GM18505 (cell line): ENCODE measurements around the gene PPM1F.
"Not testable (repeated sequence)": the region's sequence is repeated elsewhere in the genome, so short reads cannot be mapped to it uniquely, and the experiment has no call there.

ENCODE experiments used
- ATAC-seq: cut with Tn5 transposase; IDR thresholded peaks from one replicate; pipeline ENCODE4 v1.9.1; 2021; ENCODE audit not compliant: unreplicated experiment
- POLR2A ChIP-seq: IDR thresholded peaks from 4 replicates; pipeline ENCODE4 v1.6.1; 2011; ENCODE audit warnings: borderline replicate concordance; ENCODE audit not compliant: insufficient read depth, insufficient read length; ENCODE audit errors: extremely low read depth

Gene PPM1F

DNA sequence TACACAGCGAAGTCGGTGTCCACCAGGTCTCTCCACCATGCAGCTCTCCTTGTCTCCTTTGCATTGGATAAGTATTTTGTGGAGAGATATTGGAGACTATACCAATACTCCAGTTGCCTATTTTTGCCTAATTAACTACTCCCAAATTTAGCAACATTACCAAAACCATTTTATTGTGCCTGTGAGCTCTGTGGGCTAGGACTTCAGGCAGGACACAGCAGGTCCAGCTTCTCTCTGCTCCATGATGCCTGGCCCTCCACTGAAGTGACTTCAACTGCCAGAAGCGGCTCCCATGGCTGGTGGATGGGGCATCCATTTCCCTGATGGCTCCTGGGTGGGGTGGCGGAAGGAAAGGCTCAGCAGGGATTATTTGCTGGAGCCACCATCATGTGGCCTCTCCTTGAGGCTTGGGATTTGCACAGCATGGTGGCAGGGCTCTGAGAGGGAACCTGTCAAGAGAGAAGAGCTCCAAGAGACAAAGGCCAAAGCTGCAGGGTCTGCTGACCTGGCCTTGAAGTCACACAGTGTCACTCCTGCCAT, 48.3 kb downstream of the PPM1F start:
- no peak for ATAC-seq
- no peak for TF ChIP-seq POLR2A

DNA sequence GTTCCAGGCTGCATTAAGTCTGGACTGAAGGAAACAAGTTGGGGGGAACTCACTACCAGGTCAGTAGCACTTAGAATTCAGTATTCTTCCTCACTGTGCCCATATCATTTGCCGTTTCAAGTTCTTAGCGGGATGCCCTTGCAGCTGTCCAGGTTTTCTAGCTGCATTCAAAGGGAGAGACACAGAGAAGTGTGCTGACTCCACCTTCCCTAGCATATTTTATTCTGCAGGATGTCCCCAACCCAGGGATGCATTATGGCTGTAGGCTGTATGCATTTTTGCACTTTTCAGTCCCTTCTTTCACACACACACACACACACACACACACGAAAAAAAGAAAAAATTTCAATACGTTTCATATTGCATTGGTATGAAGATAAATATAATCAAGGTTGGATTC, 49.4 kb downstream of the PPM1F start:
- no peak for TF ChIP-seq POLR2A

DNA sequence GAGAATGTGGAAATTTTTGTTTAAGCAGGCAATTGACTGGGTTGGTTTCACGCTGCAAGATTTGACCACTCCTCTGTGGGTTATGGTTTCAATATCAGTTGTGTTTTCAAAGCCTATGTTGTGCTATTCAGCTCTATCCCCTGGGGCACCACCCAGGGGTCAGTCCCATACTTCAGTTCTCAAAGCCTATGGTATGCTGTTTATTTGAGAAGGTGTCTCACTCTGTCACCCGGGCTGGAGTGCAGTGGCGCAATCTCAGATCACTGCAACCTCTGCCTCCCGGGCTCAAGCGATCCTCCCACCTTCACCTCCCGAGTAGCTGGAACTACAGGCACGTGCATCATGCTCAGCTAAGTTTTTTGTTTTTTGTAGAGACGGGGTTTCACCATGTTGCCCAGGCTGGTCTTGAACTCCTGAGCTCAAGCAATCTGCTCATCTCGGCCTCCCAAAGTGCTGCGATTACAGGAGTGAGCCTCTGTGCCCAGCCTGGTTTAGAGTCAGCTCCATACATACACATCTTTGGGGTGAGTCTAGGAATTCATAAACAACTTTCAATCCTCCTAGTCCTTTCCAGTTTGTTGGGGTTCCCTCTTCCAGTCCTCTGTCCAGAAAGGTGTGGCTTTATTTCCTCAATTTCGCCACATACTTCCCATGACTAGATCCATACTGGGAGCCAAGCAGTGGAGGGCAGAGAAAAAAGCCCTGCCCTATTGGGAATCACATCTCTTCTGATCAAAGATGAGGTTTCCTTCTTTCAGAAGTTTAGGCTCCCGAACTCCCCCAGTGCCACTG, 50.2 kb downstream of the PPM1F start:
- no peak for ATAC-seq
- no peak for TF ChIP-seq POLR2A

More for the DNA sequence above, 49.4 kb downstream of the PPM1F start:
- no peak for ATAC-seq

DNA sequence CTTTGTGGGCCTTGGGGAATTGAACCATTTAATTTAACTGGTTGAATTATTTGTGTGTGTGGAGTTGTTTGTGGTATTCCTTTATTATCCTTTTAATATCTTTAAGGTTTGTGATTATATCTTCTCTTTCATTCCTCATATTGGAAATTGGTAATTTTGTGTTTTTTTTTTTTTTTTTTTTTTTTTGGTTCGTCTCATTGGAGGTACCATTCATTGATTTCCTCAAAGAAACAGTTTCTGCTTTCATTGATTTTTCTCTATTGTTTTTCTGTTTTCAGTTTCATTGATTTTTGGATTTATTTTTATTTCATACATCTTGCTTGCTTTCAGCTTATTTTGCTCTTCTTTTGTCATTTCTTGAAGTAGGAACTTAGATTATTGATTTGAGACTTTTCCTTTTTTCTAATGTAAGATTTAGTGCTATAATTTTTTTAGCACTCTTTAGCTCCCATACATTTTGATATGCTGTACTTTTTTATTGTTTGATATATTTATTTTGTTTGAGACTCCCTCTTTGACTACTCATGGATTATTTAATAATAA, 54.2 kb downstream of the PPM1F start:
- ATAC-seq, result no peak
- TF ChIP-seq POLR2A, result no peak

DNA sequence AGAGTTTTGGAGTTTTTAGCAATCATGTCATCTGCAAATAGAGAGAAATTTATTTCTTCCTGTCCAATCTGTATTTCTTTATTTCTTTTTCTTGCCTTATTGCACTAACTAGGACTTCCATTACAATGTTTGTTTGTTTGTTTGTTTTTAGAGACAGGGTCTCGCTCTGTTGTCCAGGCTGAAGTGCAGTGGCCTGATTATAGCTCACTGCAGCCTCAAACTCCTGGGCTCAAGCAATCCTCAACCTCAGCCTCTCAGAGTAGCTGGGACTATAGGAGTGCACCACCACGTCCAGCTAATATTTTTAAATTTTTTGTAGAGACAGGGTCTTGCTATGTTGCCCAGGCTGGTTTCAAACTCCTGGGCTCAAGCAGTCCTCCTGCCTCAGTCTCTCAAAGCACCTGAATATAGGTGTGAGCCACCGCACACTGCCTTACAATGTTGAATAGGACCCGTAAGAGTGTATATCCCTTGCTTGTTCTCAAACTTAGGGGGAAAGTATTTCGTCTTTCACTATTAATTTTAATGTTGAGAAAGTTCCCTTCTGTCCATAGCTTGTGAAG, 55.6 kb downstream of the PPM1F start:
- no peak for TF ChIP-seq POLR2A

DNA sequence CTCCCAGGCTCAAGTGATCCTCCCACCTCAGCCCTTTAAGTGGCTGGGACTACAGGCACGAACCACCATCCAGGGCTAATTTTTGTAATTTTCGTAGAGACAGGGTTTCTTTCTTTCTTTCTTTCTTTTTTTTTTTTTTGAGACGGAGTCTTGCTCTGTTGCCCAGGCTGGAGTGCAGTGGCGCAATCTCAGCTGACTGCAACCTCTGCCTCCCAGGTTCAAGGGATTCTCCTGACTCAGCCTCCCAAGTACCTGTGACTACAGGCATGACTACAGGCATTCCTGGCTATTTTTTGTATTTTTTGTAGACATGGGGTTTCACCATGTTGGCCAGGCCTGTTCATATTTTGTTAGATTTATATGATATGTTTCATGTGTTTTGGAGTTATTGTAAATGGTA, 56.4 kb downstream of the PPM1F start:
- ATAC-seq, result not testable (repeated sequence)

More for the DNA sequence above, 55.6 kb downstream of the PPM1F start:
- no peak for ATAC-seq

DNA sequence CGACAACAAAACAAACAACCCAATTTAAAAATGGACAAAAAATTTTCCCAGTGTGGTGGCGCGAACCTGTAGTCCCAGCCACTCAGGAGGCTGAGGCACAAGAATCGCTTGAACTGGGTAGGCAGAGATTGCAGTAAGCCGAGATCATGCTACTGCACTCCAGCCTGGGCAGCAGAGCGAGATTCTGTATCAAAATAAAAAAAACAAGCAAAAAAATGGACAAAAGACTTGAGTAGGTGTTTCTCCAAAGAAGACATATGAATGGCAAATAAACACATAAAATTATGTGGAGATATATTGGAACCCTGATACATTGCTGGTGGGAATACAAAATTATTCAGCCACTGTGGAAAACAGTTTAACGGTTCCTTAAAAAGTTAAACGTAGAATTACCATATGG, 57.8 kb downstream of the PPM1F start:
- TF ChIP-seq POLR2A, result no peak
- ATAC-seq, result no peak

DNA sequence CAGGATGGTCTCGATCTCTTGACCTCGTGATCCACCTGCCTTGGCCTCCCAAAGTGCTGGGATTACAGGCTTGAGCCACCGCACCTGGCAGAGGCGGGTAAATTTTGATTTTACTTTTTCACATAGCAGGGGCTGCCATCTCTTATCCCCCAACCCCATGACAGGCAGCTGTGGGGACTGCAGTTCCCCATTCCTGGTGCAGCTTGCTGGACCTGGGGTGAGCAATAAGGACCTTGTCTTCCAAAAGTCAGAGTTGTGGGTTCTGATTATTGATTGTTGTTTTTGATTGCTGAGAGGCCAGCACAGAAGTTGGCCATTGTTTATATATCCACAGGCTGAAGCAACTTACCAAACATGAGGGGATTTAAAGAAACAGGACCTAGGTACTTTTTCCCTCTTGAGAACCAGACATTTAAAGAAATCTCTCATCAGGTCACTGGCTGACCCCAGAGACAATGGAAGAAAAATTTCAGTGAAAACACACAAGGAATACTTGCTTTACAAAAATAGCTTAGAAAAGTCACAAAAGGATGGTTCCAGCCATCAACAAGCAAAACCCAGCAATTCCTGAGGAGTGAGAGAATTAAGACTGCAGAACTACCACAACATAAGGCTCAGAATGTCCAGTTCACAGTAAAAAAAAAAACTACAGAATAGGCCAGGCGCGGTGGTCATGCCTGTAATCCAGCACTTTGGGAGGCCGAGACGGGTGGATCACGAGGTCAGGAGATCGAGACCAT, 63.2 kb downstream of the PPM1F start:
- no peak for ATAC-seq
- TF ChIP-seq POLR2A, result no peak

DNA sequence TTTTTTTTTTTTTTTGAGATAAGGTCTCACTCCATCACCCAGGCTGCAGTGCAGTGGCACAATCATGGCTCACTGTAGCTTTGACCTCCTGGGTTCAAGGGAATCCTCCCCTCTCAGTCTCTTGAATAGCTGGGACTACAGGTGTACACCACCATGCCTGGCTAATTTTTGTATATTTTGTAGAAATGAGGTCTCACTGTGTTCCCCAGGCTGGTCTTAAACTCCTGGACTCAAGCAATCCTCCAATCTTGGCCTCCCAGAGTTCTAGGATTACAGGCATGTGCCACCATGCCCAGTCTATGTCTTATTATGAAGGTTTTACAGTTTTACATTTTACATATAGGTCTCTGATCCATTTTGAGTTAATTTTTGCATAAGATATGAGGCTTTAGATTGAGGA, 64.8 kb downstream of the PPM1F start:
- TF ChIP-seq POLR2A, result no peak
- no peak for ATAC-seq

DNA sequence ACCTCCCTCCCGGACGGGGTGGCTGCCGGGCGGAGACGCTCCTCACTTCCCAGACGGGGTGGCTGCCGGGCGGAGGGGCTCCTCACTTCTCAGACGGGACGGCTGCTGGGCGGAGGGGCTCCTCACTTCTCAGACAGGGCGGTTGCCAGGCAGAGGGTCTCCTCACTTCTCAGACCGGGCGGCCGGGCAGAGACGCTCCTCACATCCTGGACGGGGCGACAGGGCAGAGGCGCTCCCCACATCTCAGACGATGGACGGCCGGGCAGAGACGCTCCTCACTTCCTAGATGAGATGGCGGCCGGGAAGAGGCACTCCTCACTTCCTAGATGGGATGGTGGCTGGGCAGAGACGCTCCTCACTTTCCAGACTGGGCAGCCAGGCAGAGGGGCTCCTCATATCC, 68.7 kb downstream of the PPM1F start:
- not testable (repeated sequence) for ATAC-seq

DNA sequence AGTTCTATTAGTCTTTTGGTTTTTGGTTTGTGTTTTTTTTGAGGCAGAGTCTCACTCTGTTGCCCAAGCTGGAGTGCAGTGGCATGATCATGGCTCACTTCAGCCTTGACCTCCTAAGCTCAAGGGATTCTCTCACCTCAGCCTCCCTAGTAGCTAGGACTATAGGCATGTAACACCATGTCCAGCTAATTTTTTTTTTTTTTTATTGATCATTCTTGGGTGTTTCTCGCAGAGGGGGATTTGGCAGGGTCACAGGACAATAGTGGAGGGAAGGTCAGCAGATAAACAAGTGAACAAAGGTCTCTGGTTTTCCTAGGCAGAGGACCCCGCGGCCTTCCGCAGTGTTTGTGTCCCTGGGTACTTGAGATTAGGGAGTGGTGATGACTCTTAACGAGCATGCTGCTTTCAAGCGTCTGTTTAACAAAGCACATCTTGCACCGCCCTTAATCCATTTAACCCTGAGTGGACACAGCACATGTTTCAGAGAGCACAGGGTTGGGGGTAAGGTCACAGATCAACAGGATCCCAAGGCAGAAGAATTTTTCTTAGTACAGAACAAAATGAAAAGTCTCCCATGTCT, 69.8 kb downstream of the PPM1F start:
- not testable (repeated sequence) for ATAC-seq

DNA sequence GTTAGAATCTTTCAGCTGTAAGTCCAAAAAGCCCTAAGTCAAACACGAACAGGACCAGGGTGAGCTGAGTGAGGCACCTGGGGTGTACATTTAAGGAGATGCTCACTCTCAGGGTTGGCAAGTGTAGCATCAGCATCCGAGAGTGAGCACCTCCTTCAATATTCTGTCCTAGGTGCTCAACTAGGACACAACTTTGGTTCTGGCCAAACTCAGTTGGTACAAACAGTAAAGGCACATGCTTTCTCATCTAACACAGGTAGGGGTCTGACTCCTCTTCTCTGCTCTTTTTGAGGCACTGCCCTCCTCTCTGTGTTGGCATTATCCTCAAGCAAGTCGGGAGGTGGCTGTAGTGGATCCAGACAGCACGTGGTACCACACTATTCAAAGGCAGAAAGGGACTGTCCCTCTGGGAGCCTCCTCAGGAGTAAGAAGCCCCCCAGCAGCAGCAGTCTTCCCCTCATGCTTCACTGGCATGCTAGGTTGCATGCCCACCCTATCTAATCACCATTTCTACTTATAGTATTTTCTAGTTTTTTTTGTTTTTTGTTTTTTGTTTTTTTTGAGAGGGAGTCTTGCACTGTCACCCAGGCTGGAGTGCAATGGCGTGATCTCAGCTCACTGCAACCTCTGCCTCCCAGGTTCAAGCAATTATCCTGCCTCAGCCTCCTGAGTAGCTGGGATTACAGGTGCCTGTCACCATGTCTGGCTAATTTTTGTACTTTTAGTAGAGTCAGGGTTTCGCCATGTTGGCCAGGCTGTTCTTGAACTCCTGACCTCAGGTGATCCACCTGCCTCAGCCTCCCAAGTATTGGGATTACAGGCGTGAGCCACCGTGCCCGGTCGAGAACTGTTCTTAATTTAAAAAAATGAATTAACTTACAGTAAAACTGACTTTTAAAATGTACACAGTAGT, 70.6 kb downstream of the PPM1F start:
- no peak for TF ChIP-seq POLR2A
- ATAC-seq, result no peak
